ENCODE measurements around the gene KRTAP1-1. TPM values are rescaled to one million over a fixed set of nuclear protein-coding genes. Genes with fewer than 3 reads are reported as not detected.

The KRTAP1-1 gene
- total RNA-seq, 1 experiment from 2014 or later, result not detected

GRCh38 chr17:41026715-41027471, 14.4 kb downstream of the KRTAP1-1 start, which contains the start of gene KRTAP1-5:
Gene KRTAP1-5 (minus strand): TSS chr17:41027208. CDS start chr17:41027155, 53 bp downstream.
- no peak for TF ChIP-seq CTCF (IDR thresholded peaks at IDR 0.05; ENCODE audit: unreplicated experiment)
- ChIA-PET POLR2A (interaction anchor here (0.6 kb wide), 1 partner anchor 370 kb away, joined by 3 read pairs; no protein-coding TSS in a partner anchor), CTCF (interaction anchor here (0.6 kb wide), 1 partner anchor 329 kb away, joined by 3 read pairs; no protein-coding TSS in a partner anchor)
- Mint-ChIP-seq H3K27ac (ENCODE audit: low read depth, unreplicated experiment) (peak within 1 kb of the TSS; percentile 14), H3K4me1 (ENCODE audit: insufficient read depth, unreplicated experiment) (no peaks in the 10 kb centered on the region), H3K4me3 (ENCODE audit: unreplicated experiment) (no peak within 1 kb of the TSS), H3K36me3 (ENCODE audit: insufficient read depth, unreplicated experiment) (no peaks in the 10 kb centered on the region), H3K9me3 (ENCODE audit: unreplicated experiment) (no peaks in the 10 kb centered on the region), H3K27me3 (ENCODE audit: insufficient read depth, unreplicated experiment) (no peaks in the 10 kb centered on the region)
- peak; percentile 38 for DNase-seq (ENCODE audit: unreplicated experiment)
- intact Hi-C loops (cut with micrococcal nuclease), result no loop called here
- BruUV-seq (replicated peaks), result no TSS peak

- no peaks in the 10 kb centered on the region for H3K4me1 Mint-ChIP-seq (ENCODE audit: insufficient read depth, unreplicated experiment)
Measured at GRCh38 chr17:41024697-41025096, 16.6 kb downstream of the KRTAP1-1 start.

GRCh38 chr17:41020336-41020735, 20.9 kb downstream of the KRTAP1-1 start:
- Mint-ChIP-seq H3K27ac (ENCODE audit: low read depth, unreplicated experiment) (no peak overlapping the region), H3K4me1 (ENCODE audit: insufficient read depth, unreplicated experiment) (no peaks in the 10 kb centered on the region), H3K36me3 (ENCODE audit: insufficient read depth, unreplicated experiment) (no peaks in the 10 kb centered on the region), H3K27me3 (ENCODE audit: insufficient read depth, unreplicated experiment) (no peaks in the 10 kb centered on the region), H3K4me3 (ENCODE audit: unreplicated experiment) (no peak overlapping the region), H3K9me3 (ENCODE audit: unreplicated experiment) (no peaks in the 10 kb centered on the region)
- BruUV-seq (replicated peaks), result no TSS peak
- POLR2A ChIA-PET, result no interaction called here
- intact Hi-C loops (cut with micrococcal nuclease), result no loop called here
- no peak for DNase-seq (ENCODE audit: unreplicated experiment)
- no peak for TF ChIP-seq CTCF (IDR thresholded peaks at IDR 0.05; ENCODE audit: unreplicated experiment)
- CTCF ChIA-PET, result no interaction called here

More at GRCh38 chr17:41024697-41025096, 16.6 kb downstream of the KRTAP1-1 start:
- no peaks in the 10 kb centered on the region for H3K36me3 Mint-ChIP-seq (ENCODE audit: insufficient read depth, unreplicated experiment)
- BruUV-seq (replicated peaks), result no TSS peak
- ChIA-PET CTCF (no interaction called here), POLR2A (no interaction called here)
- no peaks in the 10 kb centered on the region for H3K27me3 Mint-ChIP-seq (ENCODE audit: insufficient read depth, unreplicated experiment)
- DNase-seq (ENCODE audit: unreplicated experiment), result no peak
- intact Hi-C loops (cut with micrococcal nuclease), result no loop called here
- no peak overlapping the region for H3K4me3 Mint-ChIP-seq (ENCODE audit: unreplicated experiment)
- H3K9me3 Mint-ChIP-seq (ENCODE audit: unreplicated experiment), result no peaks in the 10 kb centered on the region
- no peak overlapping the region for H3K27ac Mint-ChIP-seq (ENCODE audit: low read depth, unreplicated experiment)
- TF ChIP-seq CTCF (IDR thresholded peaks at IDR 0.05; ENCODE audit: unreplicated experiment), result no peak

GRCh38 chr17:41019415-41019814, 21.8 kb downstream of the KRTAP1-1 start:
- BruUV-seq (replicated peaks), result no TSS peak
- no peaks in the 10 kb centered on the region for H3K27me3 Mint-ChIP-seq (ENCODE audit: insufficient read depth, unreplicated experiment)
- no peaks in the 10 kb centered on the region for H3K36me3 Mint-ChIP-seq (ENCODE audit: insufficient read depth, unreplicated experiment)
- POLR2A ChIA-PET, result no interaction called here
- no peak overlapping the region for H3K27ac Mint-ChIP-seq (ENCODE audit: low read depth, unreplicated experiment)
- H3K4me3 Mint-ChIP-seq (ENCODE audit: unreplicated experiment), result no peak overlapping the region
- H3K4me1 Mint-ChIP-seq (ENCODE audit: insufficient read depth, unreplicated experiment), result no peaks in the 10 kb centered on the region
- H3K9me3 Mint-ChIP-seq (ENCODE audit: unreplicated experiment), result no peaks in the 10 kb centered on the region
- intact Hi-C loops (cut with micrococcal nuclease), result no loop called here
- DNase-seq (ENCODE audit: unreplicated experiment), result no peak
- CTCF ChIA-PET, result interaction anchor here (0.6 to 0.8 kb wide), 2 partner anchors 113 to 203 kb away, joined by 3 read pairs; no protein-coding TSS in a partner anchor
- TF ChIP-seq CTCF (IDR thresholded peaks at IDR 0.05; ENCODE audit: unreplicated experiment), result no peak
